ENCODE results near the gene PAX5.

GRCh38 chr9:36815566-36816348, 218.3 kb downstream of the PAX5 start:
- TF ChIP-seq NRF1 (IDR thresholded peaks at IDR 0.05; ENCODE audit: low read depth, low read length), result no peak
- no peak for TF ChIP-seq CTCF (IDR thresholded peaks at IDR 0.05)
- no peak for TF ChIP-seq JUND (IDR thresholded peaks at IDR 0.05)
- TF ChIP-seq RAD21 (IDR thresholded peaks at IDR 0.05; ENCODE audit: low read length), result no peak
- no peak for TF ChIP-seq NFIC (IDR thresholded peaks at IDR 0.05; ENCODE audit: borderline replicate concordance)
- TF ChIP-seq GATA2 (CRISPR knock-in tag; IDR thresholded peaks at IDR 0.05), result no peak
- TF ChIP-seq TAF1 (IDR thresholded peaks at IDR 0.05; ENCODE audit: borderline replicate concordance, low read depth, low read length), result no peak
- TF ChIP-seq CHD2 (IDR thresholded peaks at IDR 0.05; ENCODE audit: low read length, partially characterized antibody), result no peak
